WTC11 (cell line): Measurements from ENCODE around the gene TREM2. TPM values are rescaled to one million over a fixed set of nuclear protein-coding genes. Genes with fewer than 3 reads are reported as not detected.

Experiments
- ATAC-seq: fragments of 200-7000 bp; cut with Tn5 transposase; 2 replicates; pipeline ENCODE4 v1.10.0; 2021; ENCODE audit warnings: mild to moderate bottlenecking, moderate library complexity
- CTCF ChIA-PET: fragments of 300-600 bp; sonication (Branson Sonifier 250); formaldehyde crosslinking; loops from one replicate; lab custom pipeline; 2021; ENCODE audit warnings: antibody characterized with exemption; lab: Charles Lee
- POLR2A ChIA-PET: fragments of 350-600 bp; sonication (Branson Sonifier 250); formaldehyde crosslinking; loops from one replicate; lab custom pipeline; 2021; ENCODE audit warnings: antibody characterized with exemption; lab: Charles Lee
- DNase-seq: peaks from one replicate; pipeline ENCODE4 v3.0.0; 2021; ENCODE audit warnings: low spot score
- H3K27ac Mint-ChIP-seq: 2 replicates; pipeline ENCODE4 v1.8.0; 2021; ENCODE audit warnings: mixed read lengths
- H3K27me3 Mint-ChIP-seq: 2 replicates; pipeline ENCODE4 v1.8.0; 2021; ENCODE audit warnings: low read depth, mild to moderate bottlenecking, moderate library complexity, mixed read lengths
- H3K36me3 Mint-ChIP-seq: 2 replicates; pipeline ENCODE4 v1.8.0; 2021; ENCODE audit warnings: mixed read lengths
- H3K4me1 Mint-ChIP-seq: 2 replicates; pipeline ENCODE4 v1.8.0; 2022; ENCODE audit warnings: mixed read lengths
- H3K4me3 Mint-ChIP-seq: 2 replicates; pipeline ENCODE4 v1.8.0; 2021; ENCODE audit warnings: mild to moderate bottlenecking, moderate library complexity, mixed read lengths
- H3K9me3 Mint-ChIP-seq: 2 replicates; pipeline ENCODE4 v1.8.0; 2021; ENCODE audit warnings: mixed read lengths
- ATF1 ChIP-seq: sonication (generic); formaldehyde crosslinking; IDR thresholded peaks from 2 replicates; pipeline ENCODE4 v1.8.1; 2023; ENCODE audit warnings: mild to moderate bottlenecking, moderate library complexity, missing genetic modification reagents
- CREM ChIP-seq: sonication (generic); formaldehyde crosslinking; IDR thresholded peaks from 2 replicates; pipeline ENCODE4 v1.8.1; 2022; ENCODE audit warnings: mild to moderate bottlenecking, missing genetic modification reagents, moderate library complexity
- ELF4 ChIP-seq: sonication (generic); formaldehyde crosslinking; IDR thresholded peaks from 2 replicates; pipeline ENCODE4 v1.8.1; 2022; ENCODE audit warnings: low read depth, mild to moderate bottlenecking, moderate library complexity, missing genetic modification reagents
- ESRRA ChIP-seq: sonication (generic); formaldehyde crosslinking; IDR thresholded peaks from 2 replicates; pipeline ENCODE4 v1.8.1; 2022; ENCODE audit warnings: mild to moderate bottlenecking, missing genetic modification reagents, borderline replicate concordance
- FOXP1 ChIP-seq: sonication (generic); formaldehyde crosslinking; IDR thresholded peaks from 2 replicates; pipeline ENCODE4 v1.8.0; 2022; ENCODE audit warnings: missing genetic modification reagents, mild to moderate bottlenecking, moderate library complexity, borderline replicate concordance
- GRHL2 ChIP-seq: fragments of 250-450 bp; sonication (Bioruptor Pico); IDR thresholded peaks from 2 replicates; pipeline ENCODE4 v1.8.0; 2022; ENCODE audit warnings: mild to moderate bottlenecking, moderate library complexity; ENCODE audit not compliant: insufficient replicate concordance, severe bottlenecking
- HMGA2 ChIP-seq: fragments of 250-450 bp; sonication (Bioruptor Pico); IDR thresholded peaks from 2 replicates; pipeline ENCODE4 v1.4.0; 2021; ENCODE audit warnings: mild to moderate bottlenecking, moderate library complexity
- JUN ChIP-seq: sonication (generic); formaldehyde crosslinking; IDR thresholded peaks from 2 replicates; pipeline ENCODE4 v1.8.0; 2023; ENCODE audit warnings: mild to moderate bottlenecking, missing genetic modification reagents
- MXD4 ChIP-seq: fragments of 250-450 bp; sonication (Bioruptor Pico); IDR thresholded peaks from 2 replicates; pipeline ENCODE4 v1.8.0; 2021; ENCODE audit warnings: mild to moderate bottlenecking, moderate library complexity, borderline replicate concordance
- MYBL2 ChIP-seq: sonication (generic); formaldehyde crosslinking; IDR thresholded peaks from 2 replicates; pipeline ENCODE4 v1.8.1; 2023; ENCODE audit warnings: mild to moderate bottlenecking, moderate library complexity, missing genetic modification reagents
- NFATC4 ChIP-seq: fragments of 250-450 bp; sonication (Bioruptor Pico); IDR thresholded peaks from 2 replicates; pipeline ENCODE4 v1.9.0; 2021; ENCODE audit warnings: mild to moderate bottlenecking
- NFE2L1 ChIP-seq: sonication (generic); formaldehyde crosslinking; IDR thresholded peaks from 2 replicates; pipeline ENCODE4 v1.8.1; 2023; ENCODE audit warnings: missing genetic modification reagents
- PRRX2 ChIP-seq: fragments of 250-450 bp; sonication (Bioruptor Pico); IDR thresholded peaks from 2 replicates; pipeline ENCODE4 v1.8.0; 2021; ENCODE audit warnings: mild to moderate bottlenecking
- RORB ChIP-seq: fragments of 250-450 bp; sonication (Bioruptor Pico); IDR thresholded peaks from 2 replicates; pipeline ENCODE4 v1.9.0; 2021; ENCODE audit warnings: mild to moderate bottlenecking
- SMAD3 ChIP-seq: sonication (generic); formaldehyde crosslinking; IDR thresholded peaks from 2 replicates; pipeline ENCODE4 v1.8.0; 2022; ENCODE audit warnings: missing genetic modification reagents, mild to moderate bottlenecking, borderline replicate concordance
- TEAD4 ChIP-seq: sonication (generic); formaldehyde crosslinking; IDR thresholded peaks from 2 replicates; pipeline ENCODE4 v1.8.0; 2022; ENCODE audit warnings: mild to moderate bottlenecking, missing genetic modification reagents
- TP53 ChIP-seq: sonication (generic); formaldehyde crosslinking; IDR thresholded peaks from 2 replicates; pipeline ENCODE4 v1.8.1; 2023; ENCODE audit warnings: mild to moderate bottlenecking, missing genetic modification reagents
- ZBTB21 ChIP-seq: sonication (generic); formaldehyde crosslinking; IDR thresholded peaks from 2 replicates; pipeline ENCODE4 v1.8.1; 2023; ENCODE audit warnings: mild to moderate bottlenecking, missing genetic modification reagents, borderline replicate concordance
- ZNF121 ChIP-seq: sonication (generic); formaldehyde crosslinking; IDR thresholded peaks from 2 replicates; pipeline ENCODE4 v1.8.0; 2023; ENCODE audit warnings: missing genetic modification reagents
- ZNF263 ChIP-seq: sonication (generic); formaldehyde crosslinking; IDR thresholded peaks from 2 replicates; pipeline ENCODE4 v1.8.1; 2022; ENCODE audit warnings: low read depth, mild to moderate bottlenecking, moderate library complexity, missing genetic modification reagents
- total RNA-seq: library from RNA; stranded (reverse); gene quantifications from 3 replicates; pipeline ENCODE4 v1.2.3, GENCODE V29; 2021
- TF ChIP-seq, protein P1 (sequence below): sonication (generic); formaldehyde crosslinking; IDR thresholded peaks from 2 replicates; pipeline ENCODE4 v1.8.0; 2023; ENCODE audit warnings: missing genetic modification reagents, mild to moderate bottlenecking, borderline replicate concordance
- TF ChIP-seq, protein P2 (sequence below): fragments of 250-450 bp; sonication (Bioruptor Pico); IDR thresholded peaks from 2 replicates; pipeline ENCODE4 v1.9.0; 2021; ENCODE audit warnings: mild to moderate bottlenecking
- TF ChIP-seq, protein P3 (sequence below): fragments of 250-450 bp; sonication (Bioruptor Pico); IDR thresholded peaks from 2 replicates; pipeline ENCODE4 v1.9.0; 2021; ENCODE audit warnings: moderate library complexity, mild to moderate bottlenecking, inconsistent platforms, borderline replicate concordance
- TF ChIP-seq, protein P4 (sequence below): sonication (generic); formaldehyde crosslinking; IDR thresholded peaks from 2 replicates; pipeline ENCODE4 v1.8.0; 2022; ENCODE audit warnings: mild to moderate bottlenecking, missing genetic modification reagents

TREM2 gene
- total RNA-seq, 1 experiment from 2014 or later = not detected

DNA sequence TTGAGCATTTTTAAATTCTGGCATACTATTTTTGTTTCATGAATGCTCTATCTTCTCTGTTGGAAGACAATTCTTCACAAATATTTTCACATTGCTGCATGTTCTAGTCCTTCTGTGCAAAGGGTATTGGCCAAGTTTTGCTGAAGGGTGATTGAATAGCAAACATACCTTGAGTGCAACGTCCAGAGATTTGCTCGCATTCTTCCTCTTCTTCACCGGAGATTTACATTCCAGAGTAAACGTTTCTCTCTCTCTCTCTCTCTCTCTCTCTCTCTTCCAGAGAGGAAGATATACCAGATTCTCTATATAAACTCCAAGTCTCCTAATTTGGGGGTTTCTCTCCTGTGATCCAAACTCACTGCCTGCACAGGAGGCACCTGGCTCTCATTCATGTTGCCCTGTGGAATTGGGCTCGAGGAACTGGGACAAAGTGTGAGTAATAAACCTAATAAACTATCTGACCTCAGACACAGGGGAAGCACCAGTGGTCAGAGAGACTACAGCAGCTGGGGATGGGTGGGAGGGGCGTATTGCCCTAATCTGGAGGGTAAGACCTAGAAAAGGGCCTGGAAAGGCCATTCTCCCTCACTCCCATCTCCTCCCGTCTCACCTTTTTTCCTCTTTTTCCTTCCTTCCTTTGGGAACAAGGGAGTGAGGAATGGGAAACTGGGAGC, 7.6 kb downstream of the TREM2 start:
- no peak overlapping the region for H3K4me3 Mint-ChIP-seq
- DNase-seq = no peak
- CTCF ChIA-PET = interaction anchor here (1.5 kb wide), 1 partner anchor 27 kb away, joined by 6 read pairs; no protein-coding TSS in a partner anchor
- no peaks in the 10 kb centered on the region for H3K36me3 Mint-ChIP-seq
- H3K27me3 Mint-ChIP-seq = peaks cover 8% of the 10 kb centered on the region
- TF ChIP-seq ATF1 (no peak), ZBTB21 (CRISPR knock-in tag) (no peak), ZNF263 (CRISPR knock-in tag) (no peak)
- peaks cover 11% of the 10 kb centered on the region for H3K4me1 Mint-ChIP-seq
- H3K9me3 Mint-ChIP-seq = no peaks in the 10 kb centered on the region
- ATAC-seq = no peak
- POLR2A ChIA-PET = no interaction called here
- no peak overlapping the region for H3K27ac Mint-ChIP-seq

DNA sequence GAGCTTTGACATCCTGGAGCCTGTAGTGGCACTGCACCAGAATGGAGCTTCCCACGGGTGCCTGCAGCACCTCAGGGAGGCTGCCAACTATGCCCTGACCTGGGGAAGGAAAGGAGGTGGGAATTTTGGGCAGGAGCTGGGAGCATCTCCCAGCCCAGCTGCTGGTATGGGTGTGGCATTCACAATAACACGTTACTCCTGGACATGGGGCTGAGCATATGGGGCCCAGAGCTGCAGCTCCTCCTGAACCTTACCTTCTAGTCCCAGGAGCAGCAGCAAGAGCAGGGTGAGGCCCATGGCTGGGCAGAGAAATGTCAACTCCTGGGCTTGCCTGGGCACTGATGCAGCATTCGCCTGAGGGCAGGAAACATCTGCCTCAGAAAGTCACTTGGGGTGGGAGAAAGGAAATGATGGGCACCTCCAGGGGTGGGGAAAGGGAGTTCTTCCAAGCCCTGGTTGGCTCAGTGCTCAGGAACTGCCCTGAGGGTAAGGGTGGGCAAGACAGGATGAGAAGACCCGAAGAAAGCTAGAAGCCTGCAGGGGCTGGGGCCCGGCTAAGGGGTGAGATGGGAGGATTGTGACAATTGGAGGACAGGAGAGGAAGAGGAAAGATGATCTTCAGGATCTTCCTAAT, 8.8 kb downstream of the TREM2 start, which contains the start of gene TREML1:
TREML1 (minus strand) TSS at position 356 of the 634 bp plus-strand sequence; CDS start at position 297, 59 bp downstream.
- peaks cover 11% of the 10 kb centered on the region for H3K27me3 Mint-ChIP-seq
- H3K36me3 Mint-ChIP-seq = no peaks in the 10 kb centered on the region
- CTCF ChIA-PET = interaction anchor here (0.9 to 1.5 kb wide), 4 partner anchors 28 to 125 kb away, joined by 3 to 7 read pairs (median 6); no protein-coding TSS in a partner anchor
- no peak within 1 kb of the TSS for H3K4me3 Mint-ChIP-seq
- no peak within 1 kb of the TSS for H3K27ac Mint-ChIP-seq
- no peak for TF ChIP-seq FOXP1
- TF ChIP-seq ESRRA (CRISPR knock-in tag) = no peak
- TF ChIP-seq, protein P1, sequence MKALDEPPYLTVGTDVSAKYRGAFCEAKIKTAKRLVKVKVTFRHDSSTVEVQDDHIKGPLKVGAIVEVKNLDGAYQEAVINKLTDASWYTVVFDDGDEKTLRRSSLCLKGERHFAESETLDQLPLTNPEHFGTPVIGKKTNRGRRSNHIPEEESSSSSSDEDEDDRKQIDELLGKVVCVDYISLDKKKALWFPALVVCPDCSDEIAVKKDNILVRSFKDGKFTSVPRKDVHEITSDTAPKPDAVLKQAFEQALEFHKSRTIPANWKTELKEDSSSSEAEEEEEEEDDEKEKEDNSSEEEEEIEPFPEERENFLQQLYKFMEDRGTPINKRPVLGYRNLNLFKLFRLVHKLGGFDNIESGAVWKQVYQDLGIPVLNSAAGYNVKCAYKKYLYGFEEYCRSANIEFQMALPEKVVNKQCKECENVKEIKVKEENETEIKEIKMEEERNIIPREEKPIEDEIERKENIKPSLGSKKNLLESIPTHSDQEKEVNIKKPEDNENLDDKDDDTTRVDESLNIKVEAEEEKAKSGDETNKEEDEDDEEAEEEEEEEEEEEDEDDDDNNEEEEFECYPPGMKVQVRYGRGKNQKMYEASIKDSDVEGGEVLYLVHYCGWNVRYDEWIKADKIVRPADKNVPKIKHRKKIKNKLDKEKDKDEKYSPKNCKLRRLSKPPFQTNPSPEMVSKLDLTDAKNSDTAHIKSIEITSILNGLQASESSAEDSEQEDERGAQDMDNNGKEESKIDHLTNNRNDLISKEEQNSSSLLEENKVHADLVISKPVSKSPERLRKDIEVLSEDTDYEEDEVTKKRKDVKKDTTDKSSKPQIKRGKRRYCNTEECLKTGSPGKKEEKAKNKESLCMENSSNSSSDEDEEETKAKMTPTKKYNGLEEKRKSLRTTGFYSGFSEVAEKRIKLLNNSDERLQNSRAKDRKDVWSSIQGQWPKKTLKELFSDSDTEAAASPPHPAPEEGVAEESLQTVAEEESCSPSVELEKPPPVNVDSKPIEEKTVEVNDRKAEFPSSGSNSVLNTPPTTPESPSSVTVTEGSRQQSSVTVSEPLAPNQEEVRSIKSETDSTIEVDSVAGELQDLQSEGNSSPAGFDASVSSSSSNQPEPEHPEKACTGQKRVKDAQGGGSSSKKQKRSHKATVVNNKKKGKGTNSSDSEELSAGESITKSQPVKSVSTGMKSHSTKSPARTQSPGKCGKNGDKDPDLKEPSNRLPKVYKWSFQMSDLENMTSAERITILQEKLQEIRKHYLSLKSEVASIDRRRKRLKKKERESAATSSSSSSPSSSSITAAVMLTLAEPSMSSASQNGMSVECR = no peak
- no peak for TF ChIP-seq NFATC4 (CRISPR knock-in tag)
- no peak for TF ChIP-seq PRRX2 (CRISPR knock-in tag)
- TF ChIP-seq ELF4 (CRISPR knock-in tag) = no peak
- no peak for TF ChIP-seq SMAD3 (CRISPR knock-in tag)
- no peak for TF ChIP-seq NFE2L1 (CRISPR knock-in tag)
- TF ChIP-seq, protein P2, sequence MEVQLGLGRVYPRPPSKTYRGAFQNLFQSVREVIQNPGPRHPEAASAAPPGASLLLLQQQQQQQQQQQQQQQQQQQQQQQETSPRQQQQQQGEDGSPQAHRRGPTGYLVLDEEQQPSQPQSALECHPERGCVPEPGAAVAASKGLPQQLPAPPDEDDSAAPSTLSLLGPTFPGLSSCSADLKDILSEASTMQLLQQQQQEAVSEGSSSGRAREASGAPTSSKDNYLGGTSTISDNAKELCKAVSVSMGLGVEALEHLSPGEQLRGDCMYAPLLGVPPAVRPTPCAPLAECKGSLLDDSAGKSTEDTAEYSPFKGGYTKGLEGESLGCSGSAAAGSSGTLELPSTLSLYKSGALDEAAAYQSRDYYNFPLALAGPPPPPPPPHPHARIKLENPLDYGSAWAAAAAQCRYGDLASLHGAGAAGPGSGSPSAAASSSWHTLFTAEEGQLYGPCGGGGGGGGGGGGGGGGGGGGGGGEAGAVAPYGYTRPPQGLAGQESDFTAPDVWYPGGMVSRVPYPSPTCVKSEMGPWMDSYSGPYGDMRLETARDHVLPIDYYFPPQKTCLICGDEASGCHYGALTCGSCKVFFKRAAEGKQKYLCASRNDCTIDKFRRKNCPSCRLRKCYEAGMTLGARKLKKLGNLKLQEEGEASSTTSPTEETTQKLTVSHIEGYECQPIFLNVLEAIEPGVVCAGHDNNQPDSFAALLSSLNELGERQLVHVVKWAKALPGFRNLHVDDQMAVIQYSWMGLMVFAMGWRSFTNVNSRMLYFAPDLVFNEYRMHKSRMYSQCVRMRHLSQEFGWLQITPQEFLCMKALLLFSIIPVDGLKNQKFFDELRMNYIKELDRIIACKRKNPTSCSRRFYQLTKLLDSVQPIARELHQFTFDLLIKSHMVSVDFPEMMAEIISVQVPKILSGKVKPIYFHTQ (CRISPR knock-in tag) = no peak
- no peak for TF ChIP-seq HMGA2
- TF ChIP-seq CREM (CRISPR knock-in tag) = no peak
- peaks cover 11% of the 10 kb centered on the region for H3K4me1 Mint-ChIP-seq
- no peak for DNase-seq
- no peak; the same call in 1 of the 2 replicates for ATAC-seq
- POLR2A ChIA-PET = interaction anchor here (0.7 kb wide), 1 partner anchor 55 kb away, joined by 3 read pairs; no protein-coding TSS in a partner anchor
- H3K9me3 Mint-ChIP-seq = no peaks in the 10 kb centered on the region

DNA sequence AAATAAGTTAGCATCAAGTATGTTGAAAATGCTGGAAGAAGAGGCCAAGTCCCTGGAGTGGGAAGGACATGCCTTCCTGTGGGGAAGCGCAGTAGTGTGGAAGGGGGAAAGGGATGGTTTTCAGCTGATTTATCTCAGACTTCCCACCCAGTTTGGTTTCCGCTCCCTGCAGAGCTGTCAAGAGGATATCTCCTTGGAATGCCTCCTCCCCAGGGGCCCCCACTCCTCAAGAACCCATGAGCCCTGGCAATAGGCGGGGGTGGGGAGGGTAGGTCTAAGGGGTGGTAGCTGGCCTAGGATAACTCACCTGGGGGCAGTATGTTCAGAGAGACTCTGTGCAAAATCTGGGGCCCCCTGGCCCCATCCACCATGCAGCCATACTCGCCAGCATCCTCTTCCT, 9.5 kb downstream of the TREM2 start:
- Mint-ChIP-seq H3K4me1 (peaks cover 11% of the 10 kb centered on the region), H3K27ac (no peak overlapping the region), H3K27me3 (peaks cover 9% of the 10 kb centered on the region), H3K4me3 (no peak overlapping the region), H3K36me3 (no peaks in the 10 kb centered on the region), H3K9me3 (no peaks in the 10 kb centered on the region)
- ChIA-PET CTCF (interaction anchor here (0.9 to 1.5 kb wide), 4 partner anchors 29 to 125 kb away, joined by 3 to 7 read pairs (median 6); no protein-coding TSS in a partner anchor), POLR2A (interaction anchor here (0.7 kb wide), 1 partner anchor 55 kb away, joined by 3 read pairs; no protein-coding TSS in a partner anchor)
- DNase-seq (no peak), ATAC-seq (no peak; the same call in 1 of the 2 replicates)
- TF ChIP-seq GRHL2 (CRISPR knock-in tag) (no peak), ZNF121 (no peak), RORB (CRISPR knock-in tag) (no peak), TP53 (CRISPR knock-in tag) (no peak), TEAD4 (CRISPR knock-in tag) (no peak), JUN (CRISPR knock-in tag) (no peak), MYBL2 (CRISPR knock-in tag) (no peak), MXD4 (CRISPR knock-in tag) (no peak)
- TF ChIP-seq, protein P3, sequence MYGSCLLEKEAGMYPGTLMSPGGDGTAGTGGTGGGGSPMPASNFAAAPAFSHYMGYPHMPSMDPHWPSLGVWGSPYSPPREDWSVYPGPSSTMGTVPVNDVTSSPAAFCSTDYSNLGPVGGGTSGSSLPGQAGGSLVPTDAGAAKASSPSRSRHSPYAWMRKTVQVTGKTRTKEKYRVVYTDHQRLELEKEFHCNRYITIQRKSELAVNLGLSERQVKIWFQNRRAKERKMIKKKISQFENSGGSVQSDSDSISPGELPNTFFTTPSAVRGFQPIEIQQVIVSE = no peak
- TF ChIP-seq, protein P4, sequence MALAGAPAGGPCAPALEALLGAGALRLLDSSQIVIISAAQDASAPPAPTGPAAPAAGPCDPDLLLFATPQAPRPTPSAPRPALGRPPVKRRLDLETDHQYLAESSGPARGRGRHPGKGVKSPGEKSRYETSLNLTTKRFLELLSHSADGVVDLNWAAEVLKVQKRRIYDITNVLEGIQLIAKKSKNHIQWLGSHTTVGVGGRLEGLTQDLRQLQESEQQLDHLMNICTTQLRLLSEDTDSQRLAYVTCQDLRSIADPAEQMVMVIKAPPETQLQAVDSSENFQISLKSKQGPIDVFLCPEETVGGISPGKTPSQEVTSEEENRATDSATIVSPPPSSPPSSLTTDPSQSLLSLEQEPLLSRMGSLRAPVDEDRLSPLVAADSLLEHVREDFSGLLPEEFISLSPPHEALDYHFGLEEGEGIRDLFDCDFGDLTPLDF = no peak
